CD4-positive, alpha-beta T cell (primary cell): ENCODE data around the gene SHMT2. TPM values are rescaled to one million over a fixed set of nuclear protein-coding genes. Genes with fewer than 3 reads are reported as not detected.

ENCODE experiments used
- ATAC-seq: fragments of 200-7000 bp; cut with Tn5 transposase; one replicate; pipeline ENCODE4 v1.10.0; 2022; ENCODE audit warnings: mild to moderate bottlenecking; ENCODE audit not compliant: poor library complexity
- CTCF ChIA-PET: fragments of 350-600 bp; sonication (Branson Sonifier 250); formaldehyde crosslinking; loops from one replicate; lab custom pipeline; 2021; ENCODE audit warnings: antibody characterized with exemption, inconsistent platforms; lab: Charles Lee
- POLR2A ChIA-PET: fragments of 350-600 bp; sonication (Branson Sonifier 250); formaldehyde crosslinking; loops from one replicate; lab custom pipeline; 2021; ENCODE audit warnings: antibody characterized with exemption, inconsistent platforms; lab: Charles Lee
- DNase-seq, 14 experiments: peaks; one replicate each; pipeline ENCODE4 v3.0.0-alpha.2; 2013 to 2020; ENCODE audit warnings: mixed read lengths in 2 of 14
- H3K27ac ChIP-seq, 2 donors: one replicate each; pipeline versions ENCODE4 v1.5.1 to v1.7.0; 2013; ENCODE audit warnings: low read length in 2 of 2, low read depth in 1 of 2, mild to moderate bottlenecking in 1 of 2
- H3K27me3 ChIP-seq, 2 experiments: 1 replicate in 1 of 2; 2 replicates in 1 of 2; pipeline versions ENCODE4 v1.6.1 to v1.7.0; 2013; ENCODE audit warnings: low read length in 2 of 2, control low read depth in 1 of 2, mild to moderate bottlenecking in 1 of 2, moderate library complexity in 1 of 2; ENCODE audit not compliant: insufficient read depth in 2 of 2, control insufficient read depth in 1 of 2
- H3K36me3 ChIP-seq: one replicate; pipeline ENCODE4 v1.6.1; 2013; ENCODE audit warnings: low read length, control low read depth; ENCODE audit not compliant: insufficient read depth
- H3K4me1 ChIP-seq: one replicate; pipeline ENCODE4 v1.6.1; 2013; ENCODE audit warnings: low read length, control low read depth; ENCODE audit not compliant: insufficient read depth
- H3K4me3 ChIP-seq: one replicate; pipeline ENCODE4 v1.5.1; 2013; ENCODE audit warnings: mild to moderate bottlenecking, low read length, moderate library complexity
- H3K9me3 ChIP-seq, 2 experiments: 1 replicate in 1 of 2; 2 replicates in 1 of 2; pipeline versions ENCODE4 v1.6.1 to v1.7.0; 2013; ENCODE audit warnings: low read length in 2 of 2, mild to moderate bottlenecking in 2 of 2, control low read depth in 1 of 2, moderate library complexity in 1 of 2; ENCODE audit not compliant: control insufficient read depth in 1 of 2, insufficient read depth in 1 of 2
- H3K27ac Mint-ChIP-seq: one replicate; pipeline ENCODE4 v1.8.0; 2020; ENCODE audit warnings: mixed read lengths
- H3K27me3 Mint-ChIP-seq: one replicate; pipeline ENCODE4 v1.8.0; 2021; ENCODE audit warnings: mixed read lengths
- H3K36me3 Mint-ChIP-seq: one replicate; pipeline ENCODE4 v1.8.0; 2021; ENCODE audit warnings: low read depth, mixed read lengths
- H3K4me1 Mint-ChIP-seq: one replicate; pipeline ENCODE4 v1.8.0; 2021; ENCODE audit warnings: low read depth, mixed read lengths
- H3K4me3 Mint-ChIP-seq: one replicate; pipeline ENCODE4 v1.8.0; 2020; ENCODE audit warnings: mild to moderate bottlenecking, mixed read lengths
- H3K9me3 Mint-ChIP-seq: one replicate; pipeline ENCODE4 v1.8.0; 2020; ENCODE audit warnings: mixed read lengths
- CTCF ChIP-seq: fragments of 200-600 bp; IDR thresholded peaks from one replicate; pipeline ENCODE4 v1.8.0; 2022; ENCODE audit warnings: antibody characterized with exemption, mild to moderate bottlenecking
- intact Hi-C, 2 experiments: fragments of 100-400 bp; cut with DNase I in 1 of 2; cut with micrococcal nuclease in 1 of 2; formaldehyde crosslinking; loops; one replicate each; pipeline versions ENCODE4 v1.15.1 to v1.9.0; 2023 to 2025; cut with DNase I, micrococcal nuclease
- total RNA-seq, 174 experiments: library from RNA in 2 of 174; stranded (reverse) in 2 of 174; gene quantifications; one replicate each; pipeline ENCODE4 v1.2.3 and lab custom pipeline; 2021 to 2026

SHMT2 gene
- total RNA-seq, 2 experiments from 2014 or later, result 21.3 to 22.2 TPM

- DNase-seq, result peak in 4 of 14 experiments; percentile 27 to 69 (median 44)
- intact Hi-C loops, result no loop called here
- peak; percentile 12 for ATAC-seq
- peaks cover 73 to 82% of the 10 kb centered on the region in 2 experiments for H3K27me3 ChIP-seq
- H3K27me3 Mint-ChIP-seq, result peaks cover 81% of the 10 kb centered on the region
- peaks cover 68% of the 10 kb centered on the region for H3K4me1 ChIP-seq
- ChIA-PET POLR2A (interaction anchor here (0.6 to 1.9 kb wide), 3 partner anchors 9 to 21 kb away, joined by 6 read pairs; partner anchors contain the start of gene SHMT2), CTCF (interaction anchor here (1.8 to 7.9 kb wide), 2 partner anchors 9 to 25 kb away, joined by 12 to 225 read pairs; a partner anchor contains a TSS)
- H3K9me3 Mint-ChIP-seq, result no peaks in the 10 kb centered on the region
- peaks cover 68% of the 10 kb centered on the region for H3K4me1 Mint-ChIP-seq
- no peaks in the 10 kb centered on the region for H3K36me3 Mint-ChIP-seq
- no peak for TF ChIP-seq CTCF
- H3K36me3 ChIP-seq, result no peaks in the 10 kb centered on the region
- peak overlapping the region; percentile 40 for H3K4me3 ChIP-seq
- peak overlapping the region; percentile 50 for H3K27ac Mint-ChIP-seq
- H3K9me3 ChIP-seq, result peaks cover 0 to 29% of the 10 kb centered on the region in 2 experiments
- peak overlapping the region; percentile 88 for H3K4me3 Mint-ChIP-seq
- H3K27ac ChIP-seq, result no peak overlapping the region
Measured at GRCh38 chr12:57216921-57217879, 12.3 kb upstream of the SHMT2 start.

- Histone ChIP-seq H3K36me3 (no peaks in the 10 kb centered on the region), H3K9me3 (peaks cover 0 to 30% of the 10 kb centered on the region in 2 experiments), H3K4me3 (no peak overlapping the region), H3K27ac (no peak overlapping the region), H3K4me1 (peaks cover 68% of the 10 kb centered on the region), H3K27me3 (peaks cover 84 to 93% of the 10 kb centered on the region in 2 experiments)
- H3K36me3 Mint-ChIP-seq, result no peaks in the 10 kb centered on the region
- no peak overlapping the region for H3K27ac Mint-ChIP-seq
- peaks cover 78% of the 10 kb centered on the region for H3K4me1 Mint-ChIP-seq
- no peaks in the 10 kb centered on the region for H3K9me3 Mint-ChIP-seq
- POLR2A ChIA-PET, result interaction anchor here (0.8 to 1.9 kb wide), 2 partner anchors 11 to 20 kb away, joined by 5 to 6 read pairs; partner anchors contain the start of gene SHMT2
- TF ChIP-seq CTCF, result no peak
- DNase-seq (no peak), ATAC-seq (no peak)
- peaks cover 90% of the 10 kb centered on the region for H3K27me3 Mint-ChIP-seq
- intact Hi-C loops, result no loop called here
- CTCF ChIA-PET, result interaction anchor here (7.9 kb wide), 1 partner anchor 24 kb away, joined by 225 read pairs; a partner anchor contains a TSS
- H3K4me3 Mint-ChIP-seq, result peak overlapping the region; percentile 43
Measured at GRCh38 chr12:57218030-57218853, 11.3 kb upstream of the SHMT2 start.
